ENCODE measurements around the gene VEZT. TPM values are rescaled to one million over a fixed set of nuclear protein-coding genes. Genes with fewer than 3 reads are reported as not detected.

Gene VEZT
- total RNA-seq, 1 donor from 2014 or later = 69.9 TPM

GRCh38 chr12:95177201-95177768, 40.3 kb upstream of the VEZT start:
- TF ChIP-seq, protein P1, sequence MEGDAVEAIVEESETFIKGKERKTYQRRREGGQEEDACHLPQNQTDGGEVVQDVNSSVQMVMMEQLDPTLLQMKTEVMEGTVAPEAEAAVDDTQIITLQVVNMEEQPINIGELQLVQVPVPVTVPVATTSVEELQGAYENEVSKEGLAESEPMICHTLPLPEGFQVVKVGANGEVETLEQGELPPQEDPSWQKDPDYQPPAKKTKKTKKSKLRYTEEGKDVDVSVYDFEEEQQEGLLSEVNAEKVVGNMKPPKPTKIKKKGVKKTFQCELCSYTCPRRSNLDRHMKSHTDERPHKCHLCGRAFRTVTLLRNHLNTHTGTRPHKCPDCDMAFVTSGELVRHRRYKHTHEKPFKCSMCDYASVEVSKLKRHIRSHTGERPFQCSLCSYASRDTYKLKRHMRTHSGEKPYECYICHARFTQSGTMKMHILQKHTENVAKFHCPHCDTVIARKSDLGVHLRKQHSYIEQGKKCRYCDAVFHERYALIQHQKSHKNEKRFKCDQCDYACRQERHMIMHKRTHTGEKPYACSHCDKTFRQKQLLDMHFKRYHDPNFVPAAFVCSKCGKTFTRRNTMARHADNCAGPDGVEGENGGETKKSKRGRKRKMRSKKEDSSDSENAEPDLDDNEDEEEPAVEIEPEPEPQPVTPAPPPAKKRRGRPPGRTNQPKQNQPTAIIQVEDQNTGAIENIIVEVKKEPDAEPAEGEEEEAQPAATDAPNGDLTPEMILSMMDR (IDR thresholded peaks at IDR 0.05) = no peak
- Histone ChIP-seq H3K27me3 (no peaks in the 10 kb centered on the region), H3K36me3 (no peaks in the 10 kb centered on the region), H3K4me3 (no peak overlapping the region), H3K4me1 (peaks cover 18% of the 10 kb centered on the region), H3K9me3 (no peaks in the 10 kb centered on the region), H3K27ac (peak overlapping the region; percentile 3)
- intact Hi-C loops (cut with DNase I) = no loop called here
- no peak for DNase-seq
- ATAC-seq = no peak

DNA sequence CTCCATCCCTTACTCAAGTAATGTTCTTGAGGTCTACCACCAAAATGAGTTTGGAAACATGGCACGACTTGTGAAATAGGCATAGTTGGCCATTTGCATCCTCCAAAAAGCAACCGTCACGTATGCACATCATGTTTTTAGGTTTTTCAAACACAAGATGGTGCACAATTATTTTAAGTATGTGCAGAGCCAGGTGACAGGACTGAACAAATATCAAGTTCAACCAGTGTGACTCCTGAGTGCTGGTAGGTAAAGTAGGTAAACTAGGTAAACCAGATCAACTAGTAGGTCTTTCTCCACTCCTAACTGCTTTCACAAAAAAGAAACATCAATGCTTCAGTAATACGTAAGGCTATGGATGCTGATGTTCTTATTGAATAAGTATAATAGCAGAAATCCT, 39.5 kb upstream of the VEZT start:
- DNase-seq (no peak), ATAC-seq (no peak)
- H3K27me3 ChIP-seq = no peaks in the 10 kb centered on the region
- TF ChIP-seq, protein P1 (IDR thresholded peaks at IDR 0.05) = no peak
- no peaks in the 10 kb centered on the region for H3K36me3 ChIP-seq
- no peak overlapping the region for H3K27ac ChIP-seq
- H3K4me3 ChIP-seq = no peak overlapping the region
- H3K9me3 ChIP-seq = no peaks in the 10 kb centered on the region
- intact Hi-C loops (cut with DNase I) = no loop called here
- H3K4me1 ChIP-seq = peaks cover 12% of the 10 kb centered on the region

DNA sequence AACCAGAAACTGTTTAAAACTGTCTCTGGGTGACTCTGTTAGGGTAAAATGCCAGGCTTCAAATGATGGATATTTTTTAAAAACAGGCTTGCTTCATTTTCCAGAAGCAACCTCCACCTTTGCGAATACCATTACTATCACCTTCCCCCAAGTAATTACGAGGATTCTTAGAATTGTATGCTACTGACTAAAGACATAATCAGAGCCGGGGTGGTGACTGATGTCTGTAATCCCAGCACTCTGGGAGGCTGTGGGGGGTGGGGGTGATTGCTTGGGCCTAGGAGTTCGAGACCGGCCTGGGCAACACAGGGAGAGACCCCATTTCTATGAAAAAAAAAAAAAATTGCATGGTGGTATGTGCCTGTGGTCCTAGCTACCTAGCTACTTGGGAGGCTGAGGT, 38.6 kb upstream of the VEZT start:
- intact Hi-C loops (cut with DNase I) = no loop called here
- no peaks in the 10 kb centered on the region for H3K36me3 ChIP-seq
- ATAC-seq = no peak

GRCh38 chr12:95181103-95181502, 36.5 kb upstream of the VEZT start:
- intact Hi-C loops (cut with DNase I) = no loop called here
- H3K4me3 ChIP-seq = no peak overlapping the region
- ATAC-seq = no peak

More for the DNA sequence above, 38.6 kb upstream of the VEZT start:
- Histone ChIP-seq H3K4me3 (no peak overlapping the region), H3K4me1 (peaks cover 3% of the 10 kb centered on the region), H3K9me3 (no peaks in the 10 kb centered on the region), H3K27me3 (no peaks in the 10 kb centered on the region), H3K27ac (no peak overlapping the region)
- TF ChIP-seq, protein P1 (IDR thresholded peaks at IDR 0.05) = no peak
- no peak for DNase-seq

GRCh38 chr12:95182868-95183415, 34.7 kb upstream of the VEZT start:
- intact Hi-C loops (cut with DNase I) = no loop called here
- TF ChIP-seq, protein P1 (IDR thresholded peaks at IDR 0.05) = no peak
- ATAC-seq (peak; percentile 29), DNase-seq (no peak)
- H3K36me3 ChIP-seq = no peaks in the 10 kb centered on the region
- H3K9me3 ChIP-seq = no peaks in the 10 kb centered on the region
- H3K4me3 ChIP-seq = no peak overlapping the region
- no peak overlapping the region for H3K27ac ChIP-seq
- H3K4me1 ChIP-seq = no peaks in the 10 kb centered on the region
- no peaks in the 10 kb centered on the region for H3K27me3 ChIP-seq

More at GRCh38 chr12:95181103-95181502, 36.5 kb upstream of the VEZT start:
- Histone ChIP-seq H3K27me3 (no peaks in the 10 kb centered on the region), H3K4me1 (no peaks in the 10 kb centered on the region), H3K27ac (no peak overlapping the region), H3K36me3 (no peaks in the 10 kb centered on the region), H3K9me3 (no peaks in the 10 kb centered on the region)
- TF ChIP-seq, protein P1 (IDR thresholded peaks at IDR 0.05) = no peak
- no peak for DNase-seq
